Left ventricle myocardium inferior (tissue), 1 donor: Measurements from ENCODE around the gene TBX1. TPM values are rescaled to one million over a fixed set of nuclear protein-coding genes. Genes with fewer than 3 reads are reported as not detected.

ENCODE experiments used
- DNase-seq: peaks from one replicate; pipeline ENCODE4 v3.0.0-alpha.2; 2020
- H3K27ac ChIP-seq: fragments of 200-600 bp; replicated peaks from 2 replicates; pipeline ENCODE4 v1.8.0; 2021
- H3K27me3 ChIP-seq: fragments of 200-600 bp; 2 replicates; pipeline ENCODE4 v1.8.0; 2021; ENCODE audit warnings: low read depth
- H3K36me3 ChIP-seq: fragments of 200-600 bp; 2 replicates; pipeline ENCODE4 v1.8.0; 2021
- H3K4me1 ChIP-seq: fragments of 200-600 bp; 2 replicates; pipeline ENCODE4 v1.8.0; 2021
- H3K4me3 ChIP-seq: fragments of 200-600 bp; 2 replicates; pipeline ENCODE4 v1.8.0; 2021; ENCODE audit warnings: mild to moderate bottlenecking, moderate library complexity
- H3K9me3 ChIP-seq: fragments of 200-600 bp; replicated peaks from 2 replicates; pipeline ENCODE4 v1.8.0; 2021
- intact Hi-C: fragments of 100-400 bp; cut with micrococcal nuclease; formaldehyde crosslinking; loops from one replicate; pipeline ENCODE4 v1.11.0; 2022
- total RNA-seq: library from RNA; stranded (reverse); fragmentation: NEBNext Ultra II Directional; extraction: Animal tissue kit (Norgen Biotek cat#: 25700); gene quantifications from one replicate; pipeline ENCODE4 v1.2.1, GENCODE V29; 2021
- TF ChIP-seq, protein P1 (sequence below): fragments of 200-600 bp; IDR thresholded peaks from 2 replicates; pipeline ENCODE4 v1.8.0; 2021; ENCODE audit warnings: antibody characterized with exemption, mild to moderate bottlenecking, borderline replicate concordance
- donor health status: DM: no; HTN: yes; CAD: no; lungs with severe emphysema.

TBX1 gene
- total RNA-seq, 1 donor from 2014 or later: 8.0 TPM

DNA sequence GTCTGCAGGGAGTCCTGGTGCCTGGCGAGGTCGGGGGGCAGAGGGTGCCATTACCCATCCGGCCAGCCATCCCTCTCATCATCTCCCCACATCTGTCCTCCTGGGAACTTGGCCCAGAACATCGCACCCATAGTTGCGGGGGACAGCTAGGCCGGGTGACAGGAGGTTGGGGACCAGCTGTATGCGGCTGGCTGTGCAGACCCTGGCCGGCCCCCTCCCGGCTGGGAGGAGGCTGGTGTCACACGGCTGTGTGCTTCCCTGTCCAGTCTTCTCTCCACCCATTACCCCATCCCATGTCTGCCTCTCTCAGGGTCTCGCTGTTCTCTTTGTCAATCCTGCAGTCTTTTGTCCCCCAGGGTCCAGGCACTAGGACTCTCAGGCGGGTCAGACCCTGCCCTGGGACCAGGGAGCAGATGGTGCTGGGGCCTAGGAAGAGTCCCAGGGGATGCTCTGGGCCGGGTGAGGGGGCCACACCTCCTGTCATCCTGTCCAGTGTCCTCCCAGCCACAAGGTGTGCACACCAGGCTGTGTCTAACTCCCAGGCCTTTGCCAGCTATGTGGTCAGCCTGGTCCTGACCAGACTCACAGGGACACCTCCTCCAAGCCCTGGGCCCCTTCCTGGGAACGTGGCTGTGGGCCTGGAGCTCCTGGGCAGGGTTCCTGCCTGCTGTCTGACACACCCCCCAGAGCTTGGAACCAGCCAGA, 6.4 kb upstream of the TBX1 start:
- Histone ChIP-seq H3K4me1 (peaks cover 27% of the 10 kb centered on the region), H3K27me3 (peaks cover 99% of the 10 kb centered on the region), H3K27ac (no peak overlapping the region), H3K36me3 (no peaks in the 10 kb centered on the region), H3K4me3 (no peak overlapping the region), H3K9me3 (no peaks in the 10 kb centered on the region)
- DNase-seq: no peak
- TF ChIP-seq, protein P1, sequence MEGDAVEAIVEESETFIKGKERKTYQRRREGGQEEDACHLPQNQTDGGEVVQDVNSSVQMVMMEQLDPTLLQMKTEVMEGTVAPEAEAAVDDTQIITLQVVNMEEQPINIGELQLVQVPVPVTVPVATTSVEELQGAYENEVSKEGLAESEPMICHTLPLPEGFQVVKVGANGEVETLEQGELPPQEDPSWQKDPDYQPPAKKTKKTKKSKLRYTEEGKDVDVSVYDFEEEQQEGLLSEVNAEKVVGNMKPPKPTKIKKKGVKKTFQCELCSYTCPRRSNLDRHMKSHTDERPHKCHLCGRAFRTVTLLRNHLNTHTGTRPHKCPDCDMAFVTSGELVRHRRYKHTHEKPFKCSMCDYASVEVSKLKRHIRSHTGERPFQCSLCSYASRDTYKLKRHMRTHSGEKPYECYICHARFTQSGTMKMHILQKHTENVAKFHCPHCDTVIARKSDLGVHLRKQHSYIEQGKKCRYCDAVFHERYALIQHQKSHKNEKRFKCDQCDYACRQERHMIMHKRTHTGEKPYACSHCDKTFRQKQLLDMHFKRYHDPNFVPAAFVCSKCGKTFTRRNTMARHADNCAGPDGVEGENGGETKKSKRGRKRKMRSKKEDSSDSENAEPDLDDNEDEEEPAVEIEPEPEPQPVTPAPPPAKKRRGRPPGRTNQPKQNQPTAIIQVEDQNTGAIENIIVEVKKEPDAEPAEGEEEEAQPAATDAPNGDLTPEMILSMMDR: no peak
- intact Hi-C loops: no loop called here

DNA sequence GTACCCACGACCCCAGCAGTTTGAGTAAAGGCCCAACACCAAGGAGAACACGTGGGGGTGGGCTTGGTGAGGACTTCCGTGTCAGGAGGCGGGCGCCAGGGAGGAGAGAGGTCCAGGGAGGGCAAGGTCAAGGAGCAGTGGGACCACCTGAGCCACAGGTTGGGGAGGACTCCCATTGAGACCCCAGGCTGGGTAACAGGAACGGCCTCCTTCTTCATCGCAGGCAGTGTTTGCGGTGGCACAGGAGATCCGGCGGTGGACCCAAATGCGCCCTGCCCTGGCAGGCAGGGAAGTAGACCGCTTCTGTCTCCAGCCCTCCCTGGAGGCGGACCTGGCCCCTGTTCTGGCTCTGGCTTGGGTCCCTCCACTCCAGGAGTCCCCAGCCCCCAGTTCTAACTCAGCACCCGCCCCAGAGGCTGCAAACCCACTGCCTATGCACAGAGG, 5.9 kb upstream of the TBX1 start:
- DNase-seq: no peak
- no peaks in the 10 kb centered on the region for H3K9me3 ChIP-seq
- no peak overlapping the region for H3K4me3 ChIP-seq
- TF ChIP-seq, protein P1: no peak
- H3K27ac ChIP-seq: no peak overlapping the region
- peaks cover 99% of the 10 kb centered on the region for H3K27me3 ChIP-seq
- intact Hi-C loops: no loop called here
- H3K4me1 ChIP-seq: peaks cover 33% of the 10 kb centered on the region
- H3K36me3 ChIP-seq: no peaks in the 10 kb centered on the region

DNA sequence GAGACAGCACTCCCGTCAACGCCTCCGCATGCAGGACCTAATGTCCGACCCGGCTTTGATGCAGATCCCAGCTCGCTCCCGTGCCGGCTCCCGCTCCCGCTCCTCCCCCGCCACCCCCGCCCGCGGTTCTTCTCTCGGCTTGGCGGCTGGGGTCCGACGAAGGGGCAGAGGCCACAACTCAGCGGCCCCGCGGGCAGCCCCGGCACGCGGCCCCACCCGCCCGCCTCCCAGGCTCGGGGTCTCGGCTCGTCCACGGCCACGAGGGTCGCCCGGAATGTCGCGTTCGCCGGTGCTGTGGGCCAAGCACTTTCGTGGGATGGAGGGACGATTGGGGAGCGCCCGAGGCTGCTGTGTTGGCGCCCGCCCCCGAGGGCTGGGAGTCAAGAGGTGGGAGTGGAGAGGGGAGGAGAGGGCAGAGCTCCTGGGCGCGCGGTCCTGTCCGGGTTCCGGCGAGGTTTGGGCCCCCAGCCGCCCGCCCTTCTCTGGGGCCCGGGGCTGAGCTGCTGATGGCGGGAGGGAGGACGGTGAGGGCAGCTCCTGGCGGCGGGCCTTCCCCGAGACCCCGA, 5.3 kb upstream of the TBX1 start:
- intact Hi-C loops: no loop called here
- no peak overlapping the region for H3K4me3 ChIP-seq
- no peak for DNase-seq
- no peak overlapping the region for H3K27ac ChIP-seq
- peaks cover 99% of the 10 kb centered on the region for H3K27me3 ChIP-seq
- no peaks in the 10 kb centered on the region for H3K9me3 ChIP-seq
- TF ChIP-seq, protein P1: no peak
- H3K36me3 ChIP-seq: no peaks in the 10 kb centered on the region
- peaks cover 38% of the 10 kb centered on the region for H3K4me1 ChIP-seq

DNA sequence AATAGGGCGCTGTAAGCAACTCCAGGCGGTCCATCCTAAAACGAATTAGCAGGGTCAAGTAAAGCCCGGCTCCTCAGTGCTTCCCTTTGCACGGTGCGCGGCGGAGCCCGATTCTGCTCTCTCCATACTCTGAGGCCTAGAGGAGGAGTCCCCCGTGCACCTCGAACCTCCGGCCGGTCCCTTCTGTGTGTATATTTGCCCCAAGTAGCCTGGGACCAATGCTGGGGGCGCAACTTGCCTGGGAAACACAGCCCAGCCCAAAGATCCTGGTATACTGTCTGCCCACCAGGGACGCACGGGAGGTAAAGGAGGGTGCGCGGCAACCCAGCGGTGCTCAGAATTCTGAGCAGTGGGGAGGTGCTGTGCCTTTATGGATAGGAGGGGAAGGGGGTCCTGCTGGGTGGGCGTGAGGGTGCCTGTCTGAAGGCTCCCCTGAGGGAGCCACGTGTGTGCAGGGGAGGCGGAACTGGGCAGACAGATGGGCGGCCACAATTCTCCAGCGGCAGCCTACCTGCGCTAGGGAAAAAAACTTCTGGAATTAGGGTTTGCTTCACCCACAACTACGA, 4.8 kb upstream of the TBX1 start:
- intact Hi-C loops: no loop called here
- TF ChIP-seq, protein P1: no peak
- no peaks in the 10 kb centered on the region for H3K9me3 ChIP-seq
- H3K4me1 ChIP-seq: peaks cover 39% of the 10 kb centered on the region
- peaks cover 96% of the 10 kb centered on the region for H3K27me3 ChIP-seq
- H3K36me3 ChIP-seq: no peaks in the 10 kb centered on the region
- H3K27ac ChIP-seq: no peak overlapping the region
- no peak overlapping the region for H3K4me3 ChIP-seq
- no peak for DNase-seq

DNA sequence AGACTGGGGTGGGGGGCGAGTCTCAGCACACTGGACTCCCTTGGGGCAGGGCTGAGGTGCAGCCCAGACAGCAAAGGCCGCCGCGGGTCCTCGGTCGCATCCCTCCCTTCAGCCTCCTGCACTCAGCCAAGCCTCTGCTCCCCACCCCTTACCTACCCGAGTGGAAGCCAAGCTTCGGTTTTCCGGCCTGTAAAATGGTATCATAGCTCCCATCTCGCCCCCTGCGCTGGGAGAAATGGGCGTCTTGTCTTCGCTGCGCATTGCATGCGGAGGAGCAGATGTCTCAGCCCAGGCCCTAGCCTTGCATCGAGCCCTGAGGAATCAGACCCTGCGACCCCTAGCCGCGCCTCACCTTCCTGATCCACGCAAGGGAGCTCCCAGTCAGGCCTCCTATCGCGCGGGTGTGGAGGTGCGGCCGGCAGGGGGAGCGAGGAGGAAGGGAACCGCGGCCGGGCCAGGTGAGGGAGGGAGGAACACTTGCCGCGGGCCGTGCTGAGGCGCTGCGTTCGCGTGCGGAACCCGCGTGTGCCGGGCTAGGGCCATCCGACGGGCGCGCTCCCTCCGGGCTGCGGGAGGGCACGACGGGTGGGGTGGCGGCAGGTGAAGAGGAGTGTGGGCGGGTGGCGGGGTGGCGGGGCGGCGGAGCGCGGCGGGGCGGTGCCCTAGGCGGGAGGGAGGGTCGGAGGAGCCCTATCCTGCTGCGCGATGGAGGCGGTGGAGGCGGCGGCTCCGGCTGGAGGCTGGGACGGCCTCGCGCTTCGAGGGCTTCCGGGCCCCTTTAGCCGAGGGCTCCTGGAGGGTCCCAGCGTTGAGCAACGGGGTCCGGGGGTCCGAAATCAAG, 4.1 kb upstream of the TBX1 start:
- H3K4me1 ChIP-seq: peaks cover 42% of the 10 kb centered on the region
- no peak for DNase-seq

More for the DNA sequence above, 4.1 kb upstream of the TBX1 start:
- peak overlapping the region; percentile 50 for H3K4me3 ChIP-seq
- H3K9me3 ChIP-seq: no peaks in the 10 kb centered on the region
- no peak overlapping the region for H3K27ac ChIP-seq
- TF ChIP-seq, protein P1: peak; percentile 55
- intact Hi-C loops: no loop called here
- no peaks in the 10 kb centered on the region for H3K36me3 ChIP-seq
- peaks cover 94% of the 10 kb centered on the region for H3K27me3 ChIP-seq
